Fibroblast of lung (primary cell): ENCODE measurements around the gene POLR2M.

Experiments used
- CTCF ChIP-seq, 2 donors: IDR thresholded peaks in 1 of 2; conservative IDR thresholded peaks in 1 of 2; 1 replicate in 1 of 2; 2 replicates in 1 of 2; pipeline ENCODE4 v1.5.1; 2011 to 2012; ENCODE audit warnings: low read length in 2 of 2, control low read depth in 1 of 2, inconsistent platforms in 1 of 2, low read depth in 1 of 2, mild to moderate bottlenecking in 1 of 2
- EZH2 ChIP-seq: IDR thresholded peaks from 2 replicates; pipeline ENCODE4 v1.5.1; 2012; ENCODE audit warnings: low read length, control low read depth, mild to moderate bottlenecking; ENCODE audit errors: missing control alignments

- TF ChIP-seq CTCF (conservative IDR thresholded peaks at IDR 0.05 in 1 of 2, IDR thresholded peaks at IDR 0.05 in 1 of 2; ENCODE audit: low read depth in 1 of 2, low read length in 2 of 2): no peak
- no peak for TF ChIP-seq EZH2
These were observed 52.0 kb downstream of the POLR2M start for GRCh38 chr15:57758560-57758959.
